Measurements from ENCODE around the gene GPR39. TPM values are rescaled to one million over a fixed set of nuclear protein-coding genes. Genes with fewer than 3 reads are reported as not detected.
"Not testable (repeated sequence)": the region's sequence is repeated elsewhere in the genome, so short reads cannot be mapped to it uniquely, and the experiment has no call there.

GPR39 gene
- total and polyA plus RNA-seq, 5 experiments from 2014 or later = not detected

- H3K27me3 Mint-ChIP-seq = peaks cover 0 to 24% (median 2%) of the 10 kb centered on the region in 5 donors
- no peak for ATAC-seq
- peak overlapping the region in 1 of 10 donors; percentile 20 for H3K27ac Mint-ChIP-seq
- no peak overlapping the region for H3K4me3 Mint-ChIP-seq
- no peaks in the 10 kb centered on the region for H3K36me3 Mint-ChIP-seq
- DNase-seq = no peak
- no peaks in the 10 kb centered on the region for H3K4me1 Mint-ChIP-seq
- POLR2A ChIA-PET = no interaction called here
- H3K9me3 Mint-ChIP-seq = peaks cover 0 to 9% (median 2%) of the 10 kb centered on the region in 9 donors
Observed at GRCh38 chr2:132391378-132391777, 25.2 kb upstream of the GPR39 start.

GRCh38 chr2:132392221-132392620 is 24.4 kb upstream of the GPR39 start:
- Mint-ChIP-seq H3K4me1 (no peaks in the 10 kb centered on the region), H3K9me3 (peaks cover 0 to 9% (median 0%) of the 10 kb centered on the region in 9 donors), H3K4me3 (no peak overlapping the region), H3K36me3 (no peaks in the 10 kb centered on the region), H3K27ac (no peak overlapping the region), H3K27me3 (peaks cover 0 to 18% (median 0%) of the 10 kb centered on the region in 5 donors)
- DNase-seq = no peak
- POLR2A ChIA-PET = no interaction called here
- no peak for ATAC-seq

- H3K9me3 Mint-ChIP-seq = peaks cover 0 to 5% (median 0%) of the 10 kb centered on the region in 9 donors
- H3K27me3 Mint-ChIP-seq = peaks cover 0 to 18% (median 0%) of the 10 kb centered on the region in 5 donors
- no peaks in the 10 kb centered on the region for H3K4me1 Mint-ChIP-seq
- ATAC-seq = no peak
- H3K27ac Mint-ChIP-seq = no peak overlapping the region
- no peak overlapping the region for H3K4me3 Mint-ChIP-seq
- POLR2A ChIA-PET = no interaction called here
- no peak for DNase-seq
- H3K36me3 Mint-ChIP-seq = no peaks in the 10 kb centered on the region
Observed at GRCh38 chr2:132392879-132393278, 23.7 kb upstream of the GPR39 start.

- H3K27ac Mint-ChIP-seq, POLR2A ChIA-PET, H3K9me3 Mint-ChIP-seq, H3K4me1 Mint-ChIP-seq, H3K4me3 Mint-ChIP-seq, H3K36me3 Mint-ChIP-seq, DNase-seq, ATAC-seq: not testable (repeated sequence)
- H3K27me3 Mint-ChIP-seq = peaks cover 0 to 19% (median 5%) of the 10 kb centered on the region in 5 donors
Observed at GRCh38 chr2:132397042-132397441, 19.6 kb upstream of the GPR39 start.

GRCh38 chr2:132400169-132400900 is 16.3 kb upstream of the GPR39 start:
- H3K27me3 Mint-ChIP-seq = peaks cover 0 to 13% (median 5%) of the 10 kb centered on the region in 5 donors
- peaks cover 0 to 6% (median 0%) of the 10 kb centered on the region in 9 donors for H3K9me3 Mint-ChIP-seq
- POLR2A ChIA-PET = no interaction called here
- no peak overlapping the region for H3K4me3 Mint-ChIP-seq
- ATAC-seq = no peak
- H3K4me1 Mint-ChIP-seq = no peaks in the 10 kb centered on the region
- no peak overlapping the region for H3K27ac Mint-ChIP-seq
- no peak for DNase-seq
- no peaks in the 10 kb centered on the region for H3K36me3 Mint-ChIP-seq

- ATAC-seq (no peak), DNase-seq (no peak)
- POLR2A ChIA-PET = no interaction called here
- Mint-ChIP-seq H3K4me3 (no peak overlapping the region), H3K9me3 (peaks cover 0 to 6% (median 0%) of the 10 kb centered on the region in 9 donors), H3K36me3 (no peaks in the 10 kb centered on the region), H3K4me1 (no peaks in the 10 kb centered on the region), H3K27me3 (peaks cover 0 to 13% (median 5%) of the 10 kb centered on the region in 5 donors), H3K27ac (no peak overlapping the region)
Observed at GRCh38 chr2:132400901-132401240, 15.7 kb upstream of the GPR39 start.

- POLR2A ChIA-PET = no interaction called here
- H3K27ac Mint-ChIP-seq = no peak overlapping the region
- no peaks in the 10 kb centered on the region for H3K4me1 Mint-ChIP-seq
- DNase-seq (no peak), ATAC-seq (no peak)
- H3K9me3 Mint-ChIP-seq = peaks cover 0 to 9% (median 2%) of the 10 kb centered on the region in 9 donors
- peaks cover 0 to 13% (median 5%) of the 10 kb centered on the region in 5 donors for H3K27me3 Mint-ChIP-seq
- H3K4me3 Mint-ChIP-seq = no peak overlapping the region
- H3K36me3 Mint-ChIP-seq = no peaks in the 10 kb centered on the region
Observed at GRCh38 chr2:132401326-132401725, 15.3 kb upstream of the GPR39 start.

GRCh38 chr2:132403146-132403545 is 13.5 kb upstream of the GPR39 start:
- Mint-ChIP-seq H3K9me3 (peaks cover 0 to 13% (median 2%) of the 10 kb centered on the region in 9 donors), H3K4me3 (no peak overlapping the region), H3K4me1 (no peaks in the 10 kb centered on the region), H3K27me3 (peaks cover 0 to 13% (median 5%) of the 10 kb centered on the region in 5 donors), H3K36me3 (no peaks in the 10 kb centered on the region), H3K27ac (no peak overlapping the region)
- no peak for DNase-seq
- POLR2A ChIA-PET = no interaction called here
- no peak for ATAC-seq

GRCh38 chr2:132404056-132404455 is 12.5 kb upstream of the GPR39 start:
- Mint-ChIP-seq H3K27ac (no peak overlapping the region), H3K36me3 (no peaks in the 10 kb centered on the region), H3K4me3 (no peak overlapping the region), H3K9me3 (peaks cover 0 to 18% (median 2%) of the 10 kb centered on the region in 9 donors), H3K4me1 (no peaks in the 10 kb centered on the region), H3K27me3 (peaks cover 0 to 13% (median 3%) of the 10 kb centered on the region in 5 donors)
- POLR2A ChIA-PET = no interaction called here
- ATAC-seq (no peak), DNase-seq (no peak)

GRCh38 chr2:132407784-132408183 is 8.8 kb upstream of the GPR39 start:
- peaks cover 0 to 4% (median 0%) of the 10 kb centered on the region in 3 donors for H3K36me3 Mint-ChIP-seq
- H3K27ac Mint-ChIP-seq = no peak overlapping the region
- DNase-seq (no peak), ATAC-seq (no peak)
- peaks cover 0 to 10% (median 0%) of the 10 kb centered on the region in 5 donors for H3K27me3 Mint-ChIP-seq
- peaks cover 0 to 16% (median 6%) of the 10 kb centered on the region in 9 donors for H3K9me3 Mint-ChIP-seq
- H3K4me3 Mint-ChIP-seq = no peak overlapping the region
- H3K4me1 Mint-ChIP-seq = no peaks in the 10 kb centered on the region
- POLR2A ChIA-PET = no interaction called here

GRCh38 chr2:132412021-132412420 is 4.6 kb upstream of the GPR39 start:
- DNase-seq = no peak
- Mint-ChIP-seq H3K27me3 (peaks cover 10 to 36% (median 20%) of the 10 kb centered on the region in 5 donors), H3K36me3 (peaks cover 0 to 4% (median 0%) of the 10 kb centered on the region in 3 donors), H3K27ac (no peak overlapping the region), H3K9me3 (peaks cover 0 to 16% (median 6%) of the 10 kb centered on the region in 9 donors), H3K4me3 (no peak overlapping the region), H3K4me1 (peaks cover 0 to 1% (median 0%) of the 10 kb centered on the region in 4 donors)
- POLR2A ChIA-PET = no interaction called here
- no peak for ATAC-seq

- Mint-ChIP-seq H3K36me3 (peaks cover 0 to 8% (median 0%) of the 10 kb centered on the region in 3 donors), H3K4me1 (peaks cover 0 to 1% (median under 1%) of the 10 kb centered on the region in 4 donors), H3K9me3 (peaks cover 0 to 28% (median 5%) of the 10 kb centered on the region in 9 donors), H3K4me3 (no peak overlapping the region), H3K27me3 (peaks cover 8 to 56% (median 37%) of the 10 kb centered on the region in 5 donors), H3K27ac (no peak overlapping the region)
- POLR2A ChIA-PET = no interaction called here
- no peak for ATAC-seq
- DNase-seq = no peak
Observed at GRCh38 chr2:132414081-132414480, 2.5 kb upstream of the GPR39 start.

- POLR2A ChIA-PET = no interaction called here
- Mint-ChIP-seq H3K27ac (no peak overlapping the region), H3K4me1 (peaks cover 0 to 1% (median under 1%) of the 10 kb centered on the region in 4 donors), H3K4me3 (no peak overlapping the region), H3K9me3 (peaks cover 0 to 16% (median 4%) of the 10 kb centered on the region in 9 donors), H3K27me3 (peaks cover 12 to 56% (median 42%) of the 10 kb centered on the region in 5 donors), H3K36me3 (peaks cover 0 to 6% (median 0%) of the 10 kb centered on the region in 3 donors)
- DNase-seq (no peak), ATAC-seq (no peak)
Observed at GRCh38 chr2:132415256-132415914, 1.2 kb upstream of the GPR39 start.
